SU-DHL-6 (cell line): ENCODE measurements around the gene PACS2.

ENCODE experiments used
- H2AFZ ChIP-seq: fragments of 200-600 bp; sonication (generic); 2 replicates; pipeline ENCODE4 v1.6.1; 2014; ENCODE audit warnings: low read depth, mild to moderate bottlenecking, moderate library complexity, mixed read lengths, antibody characterized with exemption, low read length; ENCODE audit not compliant: severe bottlenecking
- H3F3A ChIP-seq: fragments of 200-600 bp; shearing (Covaris generic); 2 replicates; pipeline ENCODE4 v1.6.0; 2016; ENCODE audit warnings: antibody characterized with exemption, mild to moderate bottlenecking; ENCODE audit not compliant: insufficient read depth
- H3K27ac ChIP-seq: fragments of 200-600 bp; sonication (generic); 2 replicates; pipeline ENCODE4 v1.5.1; 2016; ENCODE audit warnings: low read depth, mild to moderate bottlenecking, low read length, moderate library complexity, mixed read lengths
- H3K27me3 ChIP-seq: fragments of 200-600 bp; sonication (generic), shearing (Covaris generic); 2 replicates; pipeline ENCODE4 v1.6.0; 2014; ENCODE audit warnings: mild to moderate bottlenecking, low read length
- H3K36me3 ChIP-seq: fragments of 200-600 bp; sonication (generic); 2 replicates; pipeline ENCODE4 v1.6.1; 2014; ENCODE audit warnings: mild to moderate bottlenecking, low read length, mixed read lengths
- H3K4me2 ChIP-seq: fragments of 300-600, 200-600 bp; shearing (Covaris generic), sonication (generic); 2 replicates; pipeline ENCODE4 v1.6.0; 2014; ENCODE audit warnings: low read length, low read depth, mild to moderate bottlenecking; ENCODE audit not compliant: poor library complexity, severe bottlenecking
- H3K4me3 ChIP-seq: fragments of 200-600 bp; sonication (generic); 2 replicates; pipeline ENCODE4 v1.5.1; 2014; ENCODE audit warnings: antibody characterized with exemption, low read length, mild to moderate bottlenecking, mixed read lengths; ENCODE audit not compliant: insufficient read depth, poor library complexity, severe bottlenecking
- H3K79me2 ChIP-seq: fragments of 200-600 bp; sonication (generic); 2 replicates; pipeline ENCODE4 v1.6.1; 2014; ENCODE audit warnings: mild to moderate bottlenecking, low read length, moderate library complexity; ENCODE audit not compliant: insufficient read depth
- H3K9ac ChIP-seq: fragments of 200-600 bp; sonication (generic); 2 replicates; pipeline ENCODE4 v1.7.0; 2014; ENCODE audit warnings: mild to moderate bottlenecking, low read length
- H3K9me2 ChIP-seq: fragments of 200-600 bp; sonication (generic); replicated peaks from 2 replicates; pipeline ENCODE4 v1.6.1; 2014; ENCODE audit warnings: low read length; ENCODE audit not compliant: insufficient read depth
- H3K9me3 ChIP-seq: fragments of 200-600 bp; sonication (generic); 2 replicates; pipeline ENCODE4 v1.6.1; 2014; ENCODE audit warnings: low read length, mixed read lengths; ENCODE audit not compliant: insufficient read depth
- H4K20me1 ChIP-seq: fragments of 200-600 bp; sonication (generic); 2 replicates; pipeline ENCODE4 v1.6.1; 2014; ENCODE audit warnings: low read depth, mild to moderate bottlenecking, antibody characterized with exemption, low read length, moderate library complexity, mixed read lengths
- CTCF ChIP-seq: fragments of 200-600 bp; sonication (generic); IDR thresholded peaks from one replicate; pipeline ENCODE4 v1.5.1; 2017; ENCODE audit warnings: antibody characterized with exemption, mild to moderate bottlenecking, low read length, moderate library complexity; ENCODE audit not compliant: insufficient read depth, poor library complexity, severe bottlenecking
- EZH2phosphoT487 ChIP-seq: fragments of 200-600 bp; sonication (generic), shearing (Covaris generic); conservative IDR thresholded peaks from 2 replicates; pipeline ENCODE4 v1.6.1; 2018; ENCODE audit warnings: mild to moderate bottlenecking, antibody characterized with exemption, low read length, moderate library complexity, mixed read lengths

PACS2 gene

GRCh38 chr14:105368910-105369652 lies 54.5 kb downstream of the PACS2 start:
- Histone ChIP-seq H2AFZ (no peak overlapping the region), H3K27me3 (no peaks in the 10 kb centered on the region), H3K9me3 (no peaks in the 10 kb centered on the region), H3K79me2 (no peaks in the 10 kb centered on the region), H4K20me1 (no peaks in the 10 kb centered on the region), H3K9ac (no peak overlapping the region), H3K9me2 (no peaks in the 10 kb centered on the region), H3F3A (no peaks in the 10 kb centered on the region), H3K4me2 (no peak overlapping the region), H3K4me3 (no peak overlapping the region), H3K27ac (no peak overlapping the region), H3K36me3 (no peaks in the 10 kb centered on the region)
- TF ChIP-seq EZH2phosphoT487 (no peak), CTCF (no peak)

GRCh38 chr14:105369653-105370040 lies 55.1 kb downstream of the PACS2 start:
- H3K9me2 ChIP-seq = no peaks in the 10 kb centered on the region
- no peak overlapping the region for H3K9ac ChIP-seq
- H3K4me2 ChIP-seq = no peak overlapping the region
- no peaks in the 10 kb centered on the region for H4K20me1 ChIP-seq
- H3F3A ChIP-seq = no peaks in the 10 kb centered on the region
- no peak overlapping the region for H2AFZ ChIP-seq
- no peaks in the 10 kb centered on the region for H3K9me3 ChIP-seq
- no peak for TF ChIP-seq EZH2phosphoT487
- TF ChIP-seq CTCF = no peak
- no peak overlapping the region for H3K4me3 ChIP-seq
- H3K27ac ChIP-seq = no peak overlapping the region
- no peaks in the 10 kb centered on the region for H3K27me3 ChIP-seq
- H3K79me2 ChIP-seq = no peaks in the 10 kb centered on the region
- H3K36me3 ChIP-seq = no peaks in the 10 kb centered on the region

GRCh38 chr14:105374389-105374788 lies 59.8 kb downstream of the PACS2 start:
- Histone ChIP-seq H3K9me3 (no peaks in the 10 kb centered on the region), H3K4me3 (no peak overlapping the region), H4K20me1 (no peaks in the 10 kb centered on the region), H3K27ac (no peak overlapping the region), H3K9me2 (no peaks in the 10 kb centered on the region), H2AFZ (no peak overlapping the region), H3K27me3 (no peaks in the 10 kb centered on the region), H3K9ac (no peak overlapping the region), H3K79me2 (no peaks in the 10 kb centered on the region), H3K4me2 (no peak overlapping the region), H3F3A (no peaks in the 10 kb centered on the region), H3K36me3 (no peaks in the 10 kb centered on the region)
- TF ChIP-seq CTCF (no peak), EZH2phosphoT487 (no peak)
